Neural cell (in vitro differentiated cells): ENCODE measurements around the gene FAM53A.

Experiments
- CTCF ChIP-seq: fragments of 450-650 bp; IDR thresholded peaks from 2 replicates; pipeline ENCODE4 v1.5.1; 2014; ENCODE audit warnings: antibody characterized with exemption, mild to moderate bottlenecking, moderate library complexity; ENCODE audit not compliant: poor library complexity, severe bottlenecking
- EZH2 ChIP-seq: fragments of 200-600, 300-800 bp; shearing (Covaris generic), sonication (generic); IDR thresholded peaks from 2 replicates; pipeline ENCODE4 v1.6.1; 2014; ENCODE audit warnings: antibody characterized with exemption, low read length, borderline replicate concordance, mild to moderate bottlenecking; ENCODE audit not compliant: insufficient read depth, poor library complexity, severe bottlenecking
- POLR2AphosphoS5 ChIP-seq: IDR thresholded peaks from 2 replicates; pipeline ENCODE4 v1.6.1; 2012
- RAD21 ChIP-seq: fragments of 450-650 bp; conservative IDR thresholded peaks from 2 replicates; pipeline ENCODE4 v1.6.1; 2014; ENCODE audit warnings: antibody characterized with exemption, mild to moderate bottlenecking, moderate library complexity
- REST ChIP-seq: IDR thresholded peaks from 2 replicates; pipeline ENCODE4 v1.6.1; 2012; ENCODE audit warnings: borderline replicate concordance
- TAF1 ChIP-seq: IDR thresholded peaks from 2 replicates; pipeline ENCODE4 v1.6.1; 2012; ENCODE audit warnings: low read depth

GRCh38 chr4:1686440-1687036, 2.4 kb upstream of the FAM53A start:
- TF ChIP-seq CTCF (no peak), POLR2AphosphoS5 (no peak), RAD21 (no peak), EZH2 (no peak), TAF1 (no peak), REST (no peak)
